BJ (cell line): Measurements from ENCODE around the gene SNX9. TPM values are rescaled to one million over a fixed set of nuclear protein-coding genes. Genes with fewer than 3 reads are reported as not detected.

Experiments
- CTCF ChIA-PET: fragments of 350-600 bp; formaldehyde crosslinking; extraction: SDS; loops from one replicate; lab custom pipeline; 2021; ENCODE audit warnings: antibody characterized with exemption, inconsistent platforms; lab: Yijun Ruan, JAX
- POLR2A ChIA-PET: fragments of 300-600 bp; sonication (Branson Sonifier 250); formaldehyde crosslinking; extraction: SDS; loops from one replicate; lab custom pipeline; 2021; ENCODE audit warnings: antibody characterized with exemption; lab: Charles Lee
- DNase-seq: peaks from one replicate; pipeline ENCODE4 v3.0.0-alpha.2; 2011; ENCODE audit warnings: low read depth
- H3K27me3 ChIP-seq: 2 replicates; pipeline ENCODE4 v1.6.0; 2011; ENCODE audit warnings: low read length; ENCODE audit not compliant: control insufficient read depth, insufficient read depth
- H3K36me3 ChIP-seq: 2 replicates; pipeline ENCODE4 v1.5.1; 2011; ENCODE audit warnings: low read length; ENCODE audit not compliant: control insufficient read depth, insufficient read depth
- H3K4me3 ChIP-seq: 2 replicates; pipeline ENCODE4 v1.5.1; 2011; ENCODE audit warnings: low read depth, mild to moderate bottlenecking, control low read depth, low read length
- CTCF ChIP-seq: IDR thresholded peaks from 2 replicates; pipeline ENCODE4 v1.5.1; 2011; ENCODE audit warnings: low read depth, mild to moderate bottlenecking, control low read depth, inconsistent platforms, low read length, moderate library complexity; ENCODE audit not compliant: insufficient read depth
- polyA plus RNA-seq: library from polyadenylated mRNA; depleted of rRNA; stranded (reverse); fragments of >200 nt; gene quantifications from 2 replicates; pipeline ENCODE4 v1.2.3, GENCODE V29; 2011

The SNX9 gene
- polyA plus RNA-seq, 1 experiment, result 75.1 TPM

- ChIA-PET POLR2A (no interaction called here), CTCF (no interaction called here)
- no peak for DNase-seq
- Histone ChIP-seq H3K4me3 (no peak overlapping the region), H3K27me3 (no peaks in the 10 kb centered on the region), H3K36me3 (no peaks in the 10 kb centered on the region)
- no peak for TF ChIP-seq CTCF
Observed at GRCh38 chr6:157778719-157779118, 44.3 kb upstream of the SNX9 start.

GRCh38 chr6:157779705-157780604 lies 43.1 kb upstream of the SNX9 start:
- DNase-seq, result no peak

GRCh38 chr6:157785636-157786035 lies 37.4 kb upstream of the SNX9 start:
- ChIA-PET CTCF (interaction anchor here (0.6 kb wide), 1 partner anchor 75 kb away, joined by 3 read pairs; no protein-coding TSS in a partner anchor), POLR2A (no interaction called here)
- Histone ChIP-seq H3K27me3 (no peaks in the 10 kb centered on the region), H3K36me3 (no peaks in the 10 kb centered on the region), H3K4me3 (no peak overlapping the region)
- DNase-seq, result no peak
- TF ChIP-seq CTCF, result no peak

More at GRCh38 chr6:157779705-157780604, 43.1 kb upstream of the SNX9 start:
- Histone ChIP-seq H3K27me3 (no peaks in the 10 kb centered on the region), H3K4me3 (no peak overlapping the region), H3K36me3 (no peaks in the 10 kb centered on the region)
- ChIA-PET CTCF (no interaction called here), POLR2A (no interaction called here)
- TF ChIP-seq CTCF, result no peak

- POLR2A ChIA-PET, result no interaction called here
- TF ChIP-seq CTCF, result no peak
- Histone ChIP-seq H3K36me3 (no peaks in the 10 kb centered on the region), H3K27me3 (no peaks in the 10 kb centered on the region), H3K4me3 (no peak overlapping the region)
- no peak for DNase-seq
- CTCF ChIA-PET, result interaction anchor here (0.6 kb wide), 1 partner anchor 75 kb away, joined by 3 read pairs; no protein-coding TSS in a partner anchor
Observed at GRCh38 chr6:157786221-157786620, 36.8 kb upstream of the SNX9 start.

GRCh38 chr6:157787080-157787479 lies 36.0 kb upstream of the SNX9 start:
- H3K4me3 ChIP-seq, result no peak overlapping the region
- ChIA-PET CTCF (interaction anchor here (0.6 to 1.0 kb wide), 2 partner anchors 13 to 112 kb away, joined by 3 to 4 read pairs; no protein-coding TSS in a partner anchor), POLR2A (no interaction called here)
- no peak for DNase-seq
- H3K27me3 ChIP-seq, result no peaks in the 10 kb centered on the region
- no peaks in the 10 kb centered on the region for H3K36me3 ChIP-seq
- TF ChIP-seq CTCF, result no peak
